Measurements from ENCODE around the gene LITAF. TPM values are rescaled to one million over a fixed set of nuclear protein-coding genes. Genes with fewer than 3 reads are reported as not detected.

The LITAF gene
- total and polyA plus RNA-seq, 2 of the 4 experiments (the other 2 are of a cell fraction) = 113 to 206 TPM

DNA sequence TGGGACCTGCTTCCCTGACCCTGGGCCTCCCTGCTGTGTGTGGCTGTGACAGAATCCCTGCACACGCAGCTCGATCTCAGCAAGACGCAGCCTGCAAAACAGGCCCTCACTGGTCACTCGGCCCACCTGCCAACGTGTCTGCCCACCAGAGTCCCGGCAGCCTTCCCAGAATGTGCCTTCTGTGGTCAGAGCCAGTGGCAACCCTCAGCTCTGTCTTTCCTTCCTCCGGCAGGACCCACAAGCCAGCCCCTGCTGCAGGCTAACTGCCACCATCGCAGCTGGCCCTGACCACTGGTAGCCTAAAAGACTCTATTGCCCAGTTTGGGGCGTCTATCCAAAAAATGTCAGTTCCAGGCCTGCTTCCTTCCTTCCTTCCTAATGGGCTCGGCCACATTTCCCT is 83.2 kb downstream of the LITAF start:
- no peaks in the 10 kb centered on the region for H3K36me3 ChIP-seq (ENCODE audit: control insufficient read depth, insufficient read depth, low read length)
- H3K4me3 ChIP-seq (ENCODE audit: insufficient read depth, low read depth, low read length) = no peak overlapping the region
- no peak overlapping the region for H2AK5ac ChIP-seq (ENCODE audit: low read depth, low read length)
- H2AFZ ChIP-seq (replicated peaks; ENCODE audit: low read length, poor library complexity) = peak overlapping the region; percentile 33
- dilution Hi-C loops (cut with HindIII; ENCODE audit: low sequenced_read_pairs, unreplicated experiment) = no loop called here
- H2AK9ac ChIP-seq (replicated peaks; ENCODE audit: low read depth, low read length, poor library complexity) = no peak overlapping the region
- WGBS, 2 experiments (ENCODE audit: extremely low coverage in 2 of 2, insufficient read length in 1 of 2) = 73% methylated on average over 9 of the region's 10 CpGs; no CpG with 5 or more reads in 1 of the 2 experiments
- H3K9me3 ChIP-seq (ENCODE audit: control insufficient read depth, insufficient read depth, low read length) = no peaks in the 10 kb centered on the region
- H2BK20ac ChIP-seq (ENCODE audit: low read depth, low read length) = no peak overlapping the region
- no peak overlapping the region for H3K9ac ChIP-seq (ENCODE audit: low read depth, low read length)
- no peak overlapping the region for H3K14ac ChIP-seq (replicated peaks; ENCODE audit: low read depth, low read length)
- H3K4me1 ChIP-seq (ENCODE audit: control insufficient read depth, insufficient read depth, low read length) = no peaks in the 10 kb centered on the region
- DNase-seq = no peak
- no peaks in the 10 kb centered on the region for H3K79me1 ChIP-seq (ENCODE audit: low read depth in 1 of 2, low read length in 2 of 2)
- H3K23ac ChIP-seq (ENCODE audit: low read depth, low read length) = no peak overlapping the region
- H2BK120ac ChIP-seq (ENCODE audit: low read depth, low read length) = no peak overlapping the region
- no peak overlapping the region for H4K8ac ChIP-seq (ENCODE audit: low read depth in 2 of 2, low read length in 2 of 2)
- no peaks in the 10 kb centered on the region; the same call in 1 of the 2 replicates for H3K9me1 ChIP-seq (ENCODE audit: insufficient read depth, low read length)
- H2BK5ac ChIP-seq (ENCODE audit: low read depth, low read length, poor library complexity, severe bottlenecking) = no peak overlapping the region
- H4K91ac ChIP-seq (ENCODE audit: insufficient read depth, low read depth, low read length) = no peak overlapping the region
- no peak overlapping the region for H3K4me2 ChIP-seq (ENCODE audit: low read depth, low read length)
- no peak overlapping the region for H2BK15ac ChIP-seq (ENCODE audit: low read depth, low read length)
- H3K27me3 ChIP-seq (ENCODE audit: control insufficient read depth, insufficient read depth, low read length) = no peaks in the 10 kb centered on the region; the same call in 1 of the 2 replicates
- intact Hi-C loops (cut with micrococcal nuclease) = no loop called here
- H4K20me1 ChIP-seq (ENCODE audit: insufficient read depth, low read length) = no peaks in the 10 kb centered on the region
- BruUV-seq (replicated peaks) = no TSS peak
- no peak overlapping the region for H3K18ac ChIP-seq (ENCODE audit: low read depth, low read length)
- ATAC-seq (ENCODE audit: low read depth) = no peak
- TF ChIP-seq RFX5 (IDR thresholded peaks at IDR 0.05; ENCODE audit: low read depth, low read length) = no peak
- TF ChIP-seq, protein P1, sequence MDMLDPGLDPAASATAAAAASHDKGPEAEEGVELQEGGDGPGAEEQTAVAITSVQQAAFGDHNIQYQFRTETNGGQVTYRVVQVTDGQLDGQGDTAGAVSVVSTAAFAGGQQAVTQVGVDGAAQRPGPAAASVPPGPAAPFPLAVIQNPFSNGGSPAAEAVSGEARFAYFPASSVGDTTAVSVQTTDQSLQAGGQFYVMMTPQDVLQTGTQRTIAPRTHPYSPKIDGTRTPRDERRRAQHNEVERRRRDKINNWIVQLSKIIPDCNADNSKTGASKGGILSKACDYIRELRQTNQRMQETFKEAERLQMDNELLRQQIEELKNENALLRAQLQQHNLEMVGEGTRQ (IDR thresholded peaks at IDR 0.05; ENCODE audit: low read depth, low read length) = no peak
- TF ChIP-seq, protein P2, sequence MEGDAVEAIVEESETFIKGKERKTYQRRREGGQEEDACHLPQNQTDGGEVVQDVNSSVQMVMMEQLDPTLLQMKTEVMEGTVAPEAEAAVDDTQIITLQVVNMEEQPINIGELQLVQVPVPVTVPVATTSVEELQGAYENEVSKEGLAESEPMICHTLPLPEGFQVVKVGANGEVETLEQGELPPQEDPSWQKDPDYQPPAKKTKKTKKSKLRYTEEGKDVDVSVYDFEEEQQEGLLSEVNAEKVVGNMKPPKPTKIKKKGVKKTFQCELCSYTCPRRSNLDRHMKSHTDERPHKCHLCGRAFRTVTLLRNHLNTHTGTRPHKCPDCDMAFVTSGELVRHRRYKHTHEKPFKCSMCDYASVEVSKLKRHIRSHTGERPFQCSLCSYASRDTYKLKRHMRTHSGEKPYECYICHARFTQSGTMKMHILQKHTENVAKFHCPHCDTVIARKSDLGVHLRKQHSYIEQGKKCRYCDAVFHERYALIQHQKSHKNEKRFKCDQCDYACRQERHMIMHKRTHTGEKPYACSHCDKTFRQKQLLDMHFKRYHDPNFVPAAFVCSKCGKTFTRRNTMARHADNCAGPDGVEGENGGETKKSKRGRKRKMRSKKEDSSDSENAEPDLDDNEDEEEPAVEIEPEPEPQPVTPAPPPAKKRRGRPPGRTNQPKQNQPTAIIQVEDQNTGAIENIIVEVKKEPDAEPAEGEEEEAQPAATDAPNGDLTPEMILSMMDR (conservative IDR thresholded peaks at IDR 0.05; ENCODE audit: low read depth, low read length) = no peak
- TF ChIP-seq NFE2L2 (IDR thresholded peaks at IDR 0.05; ENCODE audit: low read depth, low read length) = no peak
- TF ChIP-seq POLR2A (IDR thresholded peaks at IDR 0.05; ENCODE audit: low read depth, low read length) = no peak
- CTCF ChIA-PET = interaction anchor here (0.6 kb wide), 1 partner anchor 9 kb away, joined by 4 read pairs; no protein-coding TSS in a partner anchor
- H3K4ac ChIP-seq (ENCODE audit: low read depth, low read length) = no peak overlapping the region
- no peak overlapping the region for H3K27ac ChIP-seq (ENCODE audit: insufficient read depth, low read length)
- POLR2A ChIA-PET (ENCODE audit: unreplicated experiment) = interaction anchor here (0.6 kb wide), 1 partner anchor 143 kb away, joined by 5 read pairs; no protein-coding TSS in a partner anchor
- H4K5ac ChIP-seq (ENCODE audit: low read depth, low read length) = no peak overlapping the region
- no peak overlapping the region for H3K56ac ChIP-seq (ENCODE audit: extremely low read depth, insufficient read depth, low read length)
- in situ Hi-C loops (cut with MboI; ENCODE audit: low sequenced_read_pairs) = no loop called here
